ENCODE data around the gene ERICH2. TPM values are rescaled to one million over a fixed set of nuclear protein-coding genes. Genes with fewer than 3 reads are reported as not detected.

Gene ERICH2
- total RNA-seq, 1 donor from 2014 or later, result not detected

- H3K4me3 ChIP-seq (ENCODE audit: low read depth, low read length), result no peak overlapping the region
- TF ChIP-seq CTCF (conservative IDR thresholded peaks at IDR 0.05; ENCODE audit: low read depth, low read length), result no peak
- no peak for DNase-seq (ENCODE audit: low read depth)
These were observed 43.7 kb downstream of the ERICH2 start for GRCh38 chr2:170813611-170814532.

- TF ChIP-seq CTCF (conservative IDR thresholded peaks at IDR 0.05; ENCODE audit: low read depth, low read length), result no peak
- no peak overlapping the region for H3K4me3 ChIP-seq (ENCODE audit: low read depth, low read length)
- no peak for DNase-seq (ENCODE audit: low read depth)
These were observed 44.5 kb downstream of the ERICH2 start for GRCh38 chr2:170814533-170815230.

- DNase-seq (ENCODE audit: low read depth), result no peak
- TF ChIP-seq CTCF (conservative IDR thresholded peaks at IDR 0.05; ENCODE audit: low read depth, low read length), result no peak
- no peak overlapping the region for H3K4me3 ChIP-seq (ENCODE audit: low read depth, low read length)
These were observed 45.1 kb downstream of the ERICH2 start for GRCh38 chr2:170815311-170815710.

- DNase-seq (ENCODE audit: low read depth), result no peak
- peak overlapping the region; percentile 62 for H3K4me3 ChIP-seq (ENCODE audit: low read depth, low read length)
- peak; percentile 80 for TF ChIP-seq CTCF (conservative IDR thresholded peaks at IDR 0.05; ENCODE audit: low read depth, low read length)
These were observed 45.7 kb downstream of the ERICH2 start for GRCh38 chr2:170815746-170816503.

GRCh38 chr2:170816504-170817092, 46.4 kb downstream of the ERICH2 start, which contains the start of gene GAD1:
GAD1 (plus strand) TSS chr2:170816887; CDS start chr2:170818592, 1,705 bp downstream.
- peak within 1 kb of the TSS; percentile 62 for H3K4me3 ChIP-seq (ENCODE audit: low read depth, low read length)
- DNase-seq (ENCODE audit: low read depth), result no peak
- TF ChIP-seq CTCF (conservative IDR thresholded peaks at IDR 0.05; ENCODE audit: low read depth, low read length), result no peak

Measured in epithelial cell of proximal tubule (primary cell).